ENCODE data around the gene SLC25A34.

GRCh38 chr1:15718199-15718601 is 17.9 kb upstream of the SLC25A34 start:
- TF ChIP-seq CTCF (IDR thresholded peaks at IDR 0.05), result no peak
- TF ChIP-seq POLR2A (IDR thresholded peaks at IDR 0.05), result no peak

All from thyroid gland (tissue), 4 donors.